ENCODE measurements around the gene SF3A2.
"Not testable (repeated sequence)": the region's sequence is repeated elsewhere in the genome, so short reads cannot be mapped to it uniquely, and the experiment has no call there.

Gene SF3A2

GRCh38 chr19:2236314-2237050 is at the start of gene SF3A2, which contains the start of gene PLEKHJ1:
Gene SF3A2 (plus strand): TSS chr19:2236824. CDS start chr19:2243419, 6,595 bp downstream.
Gene PLEKHJ1 (minus strand): TSS chr19:2236329. CDS start chr19:2236248, 81 bp downstream.
- peak; percentile 94 for DNase-seq (ENCODE audit: low spot score)

- no peak for DNase-seq (ENCODE audit: low spot score)
These were observed 49.5 kb upstream of the SF3A2 start for GRCh38 chr19:2187159-2187558.

GRCh38 chr19:2188708-2189385 is 47.8 kb upstream of the SF3A2 start:
- DNase-seq (ENCODE audit: low spot score): no peak

- DNase-seq (ENCODE audit: low spot score): no peak
These were observed 46.7 kb upstream of the SF3A2 start for GRCh38 chr19:2189880-2190279.

GRCh38 chr19:2190848-2191455 is 45.7 kb upstream of the SF3A2 start:
- no peak for DNase-seq (ENCODE audit: low spot score)

GRCh38 chr19:2191456-2192310 is 44.9 kb upstream of the SF3A2 start:
- DNase-seq (ENCODE audit: low spot score): no peak

- DNase-seq (ENCODE audit: low spot score): no peak
These were observed 43.8 kb upstream of the SF3A2 start for GRCh38 chr19:2192862-2193261.

GRCh38 chr19:2193807-2194206 is 42.8 kb upstream of the SF3A2 start:
- no peak for DNase-seq (ENCODE audit: low spot score)

- DNase-seq (ENCODE audit: low spot score): no peak
These were observed 42.0 kb upstream of the SF3A2 start for GRCh38 chr19:2194513-2195078.

- no peak for DNase-seq (ENCODE audit: low spot score)
These were observed 41.3 kb upstream of the SF3A2 start for GRCh38 chr19:2195361-2195760.

GRCh38 chr19:2195914-2196313 is 40.7 kb upstream of the SF3A2 start:
- no peak for DNase-seq (ENCODE audit: low spot score)

GRCh38 chr19:2197270-2197669 is 39.4 kb upstream of the SF3A2 start:
- DNase-seq (ENCODE audit: low spot score): no peak

GRCh38 chr19:2198317-2198716 is 38.3 kb upstream of the SF3A2 start:
- no peak for DNase-seq (ENCODE audit: low spot score)

GRCh38 chr19:2199215-2199614 is 37.4 kb upstream of the SF3A2 start:
- no peak for DNase-seq (ENCODE audit: low spot score)

- no peak for DNase-seq (ENCODE audit: low spot score)
These were observed 36.6 kb upstream of the SF3A2 start for GRCh38 chr19:2199861-2200623.

GRCh38 chr19:2200624-2201294 is 35.9 kb upstream of the SF3A2 start:
- DNase-seq (ENCODE audit: low spot score): not testable (repeated sequence)

GRCh38 chr19:2201473-2202148 is 35.0 kb upstream of the SF3A2 start:
- no peak for DNase-seq (ENCODE audit: low spot score)

- DNase-seq (ENCODE audit: low spot score): no peak
These were observed 34.3 kb upstream of the SF3A2 start for GRCh38 chr19:2202366-2202765.

GRCh38 chr19:2207008-2207407 is 29.6 kb upstream of the SF3A2 start:
- no peak for DNase-seq (ENCODE audit: low spot score)

All from pons (tissue), 1 donor.